NOMO-1 (cell line): Measurements from ENCODE around the gene BTBD6.
"Not testable (repeated sequence)": the region's sequence is repeated elsewhere in the genome, so short reads cannot be mapped to it uniquely, and the experiment has no call there.

Experiments
- DNase-seq, 2 experiments: peaks; one replicate each; lab custom pipeline; 2025; ENCODE audit not compliant: unreplicated experiment in 2 of 2; lab: John Stamatoyannopoulos, UW

The BTBD6 gene

DNA sequence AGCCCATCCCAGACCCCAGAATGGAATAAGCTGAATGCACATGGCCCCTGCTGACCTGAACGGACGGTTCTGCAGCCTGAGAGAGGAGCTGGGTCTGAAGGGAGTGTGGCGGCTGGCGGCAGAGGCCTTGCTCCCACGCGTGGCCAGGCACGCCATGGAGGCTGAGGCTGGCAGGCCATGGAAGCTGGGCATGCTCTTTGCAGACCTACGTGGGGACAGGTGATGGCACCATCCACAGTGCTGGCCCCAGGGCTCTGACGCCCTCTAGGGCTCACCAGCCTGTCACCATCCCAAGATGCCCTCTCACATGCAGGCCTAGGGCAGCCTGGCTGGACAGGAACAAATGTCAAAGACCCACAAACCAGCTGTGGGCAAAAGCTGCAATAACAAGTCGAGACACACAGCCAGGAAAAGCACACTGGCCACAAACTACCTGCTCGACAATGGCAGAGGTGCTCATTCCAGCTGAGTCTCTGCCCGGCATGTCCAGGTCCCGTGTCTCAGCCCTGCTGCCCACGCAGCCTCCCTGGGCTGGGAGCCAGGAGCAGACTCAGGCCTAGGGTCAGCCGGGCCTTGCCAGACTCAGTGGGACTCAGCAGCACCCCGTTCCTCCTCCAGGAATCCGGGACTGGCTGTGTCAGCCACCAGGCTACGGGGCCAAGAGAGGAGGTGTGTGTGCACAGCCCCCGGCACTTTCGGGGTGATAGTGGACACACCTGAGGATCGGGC is 19.7 kb downstream of the BTBD6 start:
- DNase-seq: no peak

DNA sequence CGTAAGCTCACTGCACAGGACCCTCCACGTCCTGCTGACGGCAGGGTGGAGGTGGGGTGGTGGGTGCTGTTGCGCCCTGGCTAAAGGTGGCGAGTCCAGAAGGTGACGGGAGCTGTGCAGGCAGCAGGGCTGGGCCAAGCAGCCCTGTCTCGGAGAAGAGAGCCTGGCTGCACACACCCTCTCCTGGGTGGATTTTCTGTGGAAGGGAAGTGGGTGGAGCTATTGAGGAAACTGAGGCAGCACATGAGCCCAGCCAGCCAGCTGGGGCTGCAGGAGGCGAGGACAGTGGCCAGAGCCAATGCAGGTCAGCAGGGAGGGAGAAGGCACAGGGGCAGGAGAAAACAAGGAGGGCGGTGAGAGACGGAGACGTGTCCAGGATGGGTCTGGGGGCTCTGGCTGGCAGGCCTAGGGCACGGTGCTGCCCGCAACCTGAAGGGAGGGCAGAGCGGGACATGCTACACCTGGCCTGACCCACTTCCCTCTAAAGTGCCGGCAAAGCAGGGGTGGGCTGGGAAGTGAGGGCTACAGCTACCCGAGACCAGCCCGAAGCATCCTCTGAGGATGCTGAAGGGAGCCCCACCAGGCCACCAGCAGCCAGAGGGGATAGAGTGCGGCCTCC is 20.5 kb downstream of the BTBD6 start:
- DNase-seq: no peak

- no peak for DNase-seq
These were observed 21.1 kb downstream of the BTBD6 start for GRCh38 chr14:105269405-105269804.

DNA sequence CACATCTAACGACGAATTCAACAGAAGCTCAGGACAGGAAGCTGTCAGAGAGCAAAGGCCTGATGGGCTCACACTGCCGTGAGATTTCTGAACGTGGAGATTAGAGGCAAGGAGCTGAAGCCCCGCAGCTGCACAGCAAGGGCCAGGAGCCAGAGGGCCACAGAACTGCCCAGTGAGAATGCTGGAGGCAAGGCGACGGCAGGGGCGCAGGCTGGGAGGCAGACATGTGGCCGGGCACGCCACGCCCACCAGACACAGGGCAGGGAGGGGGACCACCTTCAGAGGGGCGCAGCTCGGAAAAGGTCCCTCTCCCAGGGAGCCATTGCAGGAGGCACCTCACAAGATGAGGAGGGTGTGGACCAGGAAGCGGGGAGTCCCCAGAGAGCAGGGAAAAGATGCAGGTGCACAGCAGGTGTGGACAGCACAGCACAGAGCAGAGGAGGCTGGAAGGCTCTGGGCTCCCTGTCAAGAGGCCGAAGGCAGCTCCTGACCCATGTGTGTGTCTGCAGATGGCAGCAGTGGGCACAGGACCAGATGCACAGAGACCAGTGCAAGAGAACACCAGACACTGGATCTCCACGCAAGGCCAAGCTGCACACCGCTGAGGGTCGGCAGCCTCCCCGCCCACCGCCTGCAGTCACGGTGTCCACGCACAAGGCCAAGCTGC is 23.0 kb downstream of the BTBD6 start:
- no peak for DNase-seq

DNA sequence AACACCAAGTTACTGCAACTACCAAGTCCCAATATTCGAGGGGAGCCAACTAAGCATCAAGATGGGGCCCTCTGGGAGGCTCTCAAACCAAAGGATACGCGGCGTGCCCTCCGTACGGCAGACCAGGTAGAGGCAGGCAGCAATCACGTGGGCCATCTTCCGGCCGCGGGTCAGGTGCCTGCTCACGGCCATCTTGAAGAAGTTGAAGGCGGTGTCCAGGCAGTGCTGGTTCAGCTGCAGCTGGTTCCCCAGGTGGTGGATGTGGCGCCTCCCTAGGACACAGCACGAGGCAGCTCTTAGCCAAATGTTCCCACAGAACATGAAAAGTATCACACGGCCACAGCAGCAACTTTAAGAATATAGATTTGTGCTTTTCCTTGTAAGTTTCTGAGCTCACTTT is 24.3 kb downstream of the BTBD6 start:
- DNase-seq: no peak

DNA sequence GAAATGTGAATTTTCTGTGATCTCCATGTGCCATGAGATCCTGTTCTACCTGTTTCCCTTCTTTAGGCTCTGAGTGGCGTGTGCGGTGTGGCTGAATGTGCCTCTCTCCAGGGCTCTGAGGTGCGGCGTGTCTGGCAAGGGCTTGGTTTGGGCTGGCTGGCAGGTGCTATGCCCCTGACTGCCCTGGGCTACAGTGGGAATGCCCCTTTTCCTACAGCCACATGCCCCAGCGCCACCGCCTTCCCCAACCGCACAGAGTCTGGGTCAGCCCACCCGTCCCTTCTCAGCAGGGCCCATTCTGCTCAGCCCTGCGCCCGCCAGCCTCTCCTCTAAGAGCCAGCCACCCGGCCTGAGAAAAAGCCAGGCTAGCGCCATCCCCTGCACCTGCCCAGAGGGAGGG is 24.7 kb downstream of the BTBD6 start:
- no peak for DNase-seq

- no peak for DNase-seq
These were observed 26.3 kb downstream of the BTBD6 start for GRCh38 chr14:105274637-105275036.

DNA sequence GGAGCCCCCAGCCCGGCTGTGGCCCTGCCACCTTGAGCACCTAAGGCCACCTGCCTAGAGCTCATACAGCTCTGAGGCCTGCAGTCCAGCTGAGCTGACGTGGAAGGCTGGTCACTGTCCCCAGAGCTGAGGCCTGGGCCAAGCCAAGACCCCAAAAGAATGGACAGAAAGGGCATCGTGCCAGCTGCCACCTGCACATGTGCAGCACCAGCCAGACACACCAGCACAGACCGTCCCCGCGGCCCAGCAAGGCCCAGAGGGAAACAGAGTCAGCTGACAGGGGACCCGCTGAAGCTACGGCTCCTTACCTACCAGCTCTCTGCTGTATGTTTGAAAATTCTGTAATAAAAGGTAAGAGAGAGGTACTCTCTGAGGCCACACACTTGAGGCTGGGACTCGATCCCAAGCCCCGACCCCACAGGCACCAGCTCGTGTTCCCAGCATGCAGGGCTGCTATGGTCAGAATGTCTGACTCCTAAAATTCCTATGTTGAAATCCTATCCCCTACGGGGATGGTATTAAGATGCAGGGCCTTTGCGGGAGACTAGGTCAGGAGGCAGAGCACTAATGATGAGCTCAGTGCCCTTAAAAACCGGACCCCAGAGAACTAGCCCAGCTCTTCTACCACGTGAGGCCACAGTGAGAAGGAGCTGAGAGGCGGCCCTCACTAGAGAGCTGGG is 27.1 kb downstream of the BTBD6 start:
- no peak for DNase-seq

DNA sequence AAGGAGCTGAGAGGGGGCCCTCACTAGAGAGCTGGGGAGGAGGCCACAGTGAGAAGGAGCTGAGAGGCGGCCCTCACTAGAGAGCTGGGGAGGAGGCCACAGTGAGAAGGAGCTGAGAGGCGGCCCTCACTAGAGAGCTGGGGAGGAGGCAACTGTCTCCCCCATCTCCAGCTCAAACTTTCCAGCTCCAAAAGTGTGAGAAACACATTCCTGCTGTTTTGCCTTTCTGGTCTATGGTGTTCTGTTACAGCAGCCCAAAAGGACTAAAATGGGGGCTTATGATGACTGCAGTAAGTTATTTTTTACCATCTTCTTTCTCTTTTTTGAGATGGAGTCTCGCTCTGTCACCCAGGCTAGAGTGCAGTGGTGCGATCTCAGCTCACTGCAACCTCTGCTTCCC is 29.1 kb downstream of the BTBD6 start:
- not testable (repeated sequence) for DNase-seq

DNA sequence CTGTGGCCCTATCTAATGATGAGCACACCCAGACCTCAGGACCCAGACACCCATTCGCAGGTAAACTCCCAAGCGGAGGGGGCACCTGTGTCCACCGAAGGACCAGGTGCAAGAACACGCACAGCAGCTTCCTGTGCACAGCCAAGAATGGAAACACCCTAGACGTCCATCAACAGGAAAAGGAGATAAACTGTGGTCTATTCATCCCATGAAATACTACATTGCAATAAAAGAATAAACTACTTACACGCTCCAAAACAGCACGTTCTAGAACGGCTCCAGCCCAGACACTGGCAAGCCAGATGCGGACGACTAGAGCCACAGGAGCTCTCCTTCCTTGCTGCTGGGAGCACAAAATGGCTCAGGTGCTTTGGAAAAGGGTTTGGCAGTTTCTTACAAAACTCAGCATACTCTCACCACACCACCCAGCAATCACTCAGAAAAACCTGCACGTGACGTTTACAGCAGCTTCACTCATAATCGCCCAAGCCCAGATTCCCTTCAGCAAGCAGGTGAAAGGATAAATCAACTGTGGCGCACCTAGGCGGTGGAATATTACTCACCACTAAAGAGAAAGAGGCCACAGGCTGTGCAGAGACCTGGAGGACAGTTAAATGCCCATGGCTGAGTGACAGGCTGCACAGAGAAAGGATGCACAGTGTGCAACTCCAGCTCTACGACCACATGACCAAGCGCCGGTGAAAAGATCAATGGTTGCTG is 31.5 kb downstream of the BTBD6 start:
- DNase-seq: no peak

DNA sequence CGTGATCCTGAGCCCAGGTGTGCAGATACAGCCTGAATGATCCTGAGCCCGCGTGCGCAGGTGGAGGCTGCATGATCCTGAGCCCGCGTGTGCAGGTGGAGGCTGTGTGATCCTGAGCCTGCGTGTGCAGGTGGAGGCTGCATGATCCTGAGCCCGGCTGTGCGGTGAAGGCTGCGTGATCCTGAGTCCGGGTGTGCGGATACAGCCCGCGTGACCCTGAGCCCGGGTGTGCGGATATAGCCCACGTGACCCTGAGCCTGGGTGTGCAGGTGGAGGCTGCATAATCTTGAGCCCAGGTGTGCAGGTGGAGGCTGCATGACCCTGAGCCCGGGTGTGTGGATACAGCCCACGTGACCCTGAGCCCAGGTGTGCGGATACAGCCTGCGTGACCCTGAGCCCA is 32.2 kb downstream of the BTBD6 start:
- DNase-seq: no peak

DNA sequence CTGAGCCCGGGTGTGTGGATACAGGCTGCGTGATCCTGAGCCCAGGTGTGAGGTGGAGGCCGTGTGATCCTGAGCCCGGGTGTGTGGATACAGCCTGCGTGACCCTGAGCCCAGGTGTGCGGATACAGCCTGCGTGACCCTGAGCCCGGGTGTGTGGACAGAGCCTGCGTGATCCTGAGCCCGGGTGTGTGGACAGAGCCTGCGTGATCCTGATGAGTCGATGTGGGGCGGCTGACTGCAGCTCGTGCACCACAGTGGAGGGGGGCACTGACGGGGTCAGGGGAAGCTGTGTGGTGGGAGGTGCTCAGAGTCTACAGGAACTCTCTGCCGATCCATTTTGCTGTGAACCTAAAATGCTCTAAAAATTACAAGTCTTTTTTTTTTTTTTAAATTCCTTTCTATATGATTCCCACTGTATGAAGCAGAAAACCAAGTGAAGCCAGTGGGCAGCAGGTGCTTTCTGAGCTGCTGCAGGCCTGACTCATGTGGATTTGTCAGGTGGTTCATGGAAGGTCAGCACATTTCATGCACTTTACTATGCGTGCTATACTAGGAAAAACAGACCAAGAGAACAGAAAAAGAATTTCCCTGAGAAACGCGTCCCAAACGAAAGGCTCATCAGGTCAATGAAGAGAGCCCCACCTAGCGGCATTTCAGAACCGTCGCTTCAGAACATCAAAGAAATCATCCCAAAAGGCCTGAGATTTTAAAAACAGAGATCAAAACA is 33.2 kb downstream of the BTBD6 start:
- peak; percentile 2 to 49 for DNase-seq

DNA sequence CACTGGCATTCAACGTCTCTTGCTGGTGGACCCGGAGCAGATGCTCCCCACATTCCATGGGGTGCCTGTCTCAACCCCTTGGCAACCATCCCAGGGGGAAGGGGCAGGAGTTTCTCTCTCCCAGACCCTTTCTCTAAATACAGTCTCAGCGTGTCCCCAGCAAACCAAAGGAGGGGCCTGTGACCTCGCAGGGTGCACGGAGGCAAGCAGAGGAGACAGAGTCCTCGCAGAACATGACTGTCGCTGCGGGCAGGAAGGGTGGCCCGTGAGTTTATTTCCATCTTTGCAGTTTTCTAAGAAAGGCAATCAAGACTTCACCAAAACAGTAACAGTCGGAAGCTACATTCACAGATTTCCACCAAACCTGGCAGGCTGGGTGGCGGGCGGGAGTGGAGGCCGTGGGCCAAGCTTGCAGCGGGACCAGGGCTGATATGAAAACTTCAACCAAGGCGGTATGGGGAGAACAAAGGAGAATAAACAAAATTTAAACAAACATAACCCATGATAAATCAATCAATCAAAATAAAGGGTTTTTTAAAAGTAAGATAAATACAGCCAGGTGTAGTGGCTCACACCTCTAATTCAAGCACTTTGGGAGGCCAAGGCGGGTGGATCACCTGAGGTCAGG is 33.9 kb downstream of the BTBD6 start:
- DNase-seq: no peak

GRCh38 chr14:105283028-105283427 is 34.7 kb downstream of the BTBD6 start:
- no peak for DNase-seq

- DNase-seq: no peak
These were observed 35.6 kb downstream of the BTBD6 start for GRCh38 chr14:105283899-105284298.

DNA sequence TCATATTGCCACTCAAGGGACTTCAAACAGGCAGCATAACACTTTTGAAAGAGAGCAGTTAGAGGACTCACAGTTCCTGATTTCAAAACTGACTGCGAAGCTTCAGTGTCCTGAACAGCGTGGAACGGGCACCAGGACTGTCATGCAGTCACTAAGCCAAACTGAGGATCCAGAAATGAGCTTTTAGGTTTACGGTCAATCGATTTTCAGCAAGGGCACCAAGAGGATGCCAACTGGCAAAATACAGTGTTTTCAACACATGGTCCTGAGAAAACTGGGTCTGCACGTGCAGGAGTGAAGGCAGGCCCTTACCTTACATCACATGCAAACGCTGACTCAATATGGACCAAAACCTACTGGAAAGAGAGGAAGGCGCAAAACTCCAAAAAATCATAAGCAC is 36.8 kb downstream of the BTBD6 start:
- no peak for DNase-seq

- DNase-seq: no peak
These were observed 38.4 kb downstream of the BTBD6 start for GRCh38 chr14:105286759-105287144.

GRCh38 chr14:105287249-105288102 is 39.1 kb downstream of the BTBD6 start:
- DNase-seq: no peak

GRCh38 chr14:105288936-105289335 is 40.6 kb downstream of the BTBD6 start:
- DNase-seq: not testable (repeated sequence)
